ENCODE measurements around the gene TNRC6C.

- no peak for TF ChIP-seq EP300 (IDR thresholded peaks at IDR 0.05)
- TF ChIP-seq CTCF (IDR thresholded peaks at IDR 0.05), result no peak
- no peak for TF ChIP-seq POLR2AphosphoS5 (IDR thresholded peaks at IDR 0.05)
These were observed 10.3 kb downstream of the TNRC6C start for GRCh38 chr17:77968788-77969187.

Data from sigmoid colon (tissue), 4 donors.